Central memory CD8-positive, alpha-beta T cell (primary cell): ENCODE data around the gene IWS1.
"Not testable (repeated sequence)": the region's sequence is repeated elsewhere in the genome, so short reads cannot be mapped to it uniquely, and the experiment has no call there.

Experiments used
- ATAC-seq: fragments of 150-1000 bp; cut with Tn5 transposase; replicated peaks from 2 replicates; pipeline ENCODE4 v1.10.0; 2022; ENCODE audit warnings: mild to moderate bottlenecking, moderate FRiP score, moderate number of reproducible peaks; ENCODE audit not compliant: poor library complexity, severe bottlenecking; ENCODE audit errors: extremely low read depth
- DNase-seq, 2 donors: peaks; one replicate each; pipeline ENCODE4 v3.0.0; 2021; ENCODE audit warnings: low spot score in 2 of 2
- H3K27ac Mint-ChIP-seq: one replicate; pipeline ENCODE4 v1.8.0; 2022; ENCODE audit warnings: low read depth, mild to moderate bottlenecking, moderate library complexity, mixed read lengths
- H3K27me3 Mint-ChIP-seq: one replicate; pipeline ENCODE4 v1.8.0; 2022; ENCODE audit warnings: mixed read lengths
- H3K36me3 Mint-ChIP-seq: one replicate; pipeline ENCODE4 v1.8.0; 2022; ENCODE audit warnings: mild to moderate bottlenecking, moderate library complexity, mixed read lengths; ENCODE audit not compliant: insufficient read depth
- H3K4me1 Mint-ChIP-seq: one replicate; pipeline ENCODE4 v1.8.0; 2022; ENCODE audit warnings: mixed read lengths
- H3K4me3 Mint-ChIP-seq: one replicate; pipeline ENCODE4 v1.8.0; 2022; ENCODE audit warnings: mild to moderate bottlenecking, moderate library complexity, mixed read lengths
- H3K9me3 Mint-ChIP-seq: one replicate; pipeline ENCODE4 v1.8.0; 2022; ENCODE audit warnings: mixed read lengths

The IWS1 gene

DNA sequence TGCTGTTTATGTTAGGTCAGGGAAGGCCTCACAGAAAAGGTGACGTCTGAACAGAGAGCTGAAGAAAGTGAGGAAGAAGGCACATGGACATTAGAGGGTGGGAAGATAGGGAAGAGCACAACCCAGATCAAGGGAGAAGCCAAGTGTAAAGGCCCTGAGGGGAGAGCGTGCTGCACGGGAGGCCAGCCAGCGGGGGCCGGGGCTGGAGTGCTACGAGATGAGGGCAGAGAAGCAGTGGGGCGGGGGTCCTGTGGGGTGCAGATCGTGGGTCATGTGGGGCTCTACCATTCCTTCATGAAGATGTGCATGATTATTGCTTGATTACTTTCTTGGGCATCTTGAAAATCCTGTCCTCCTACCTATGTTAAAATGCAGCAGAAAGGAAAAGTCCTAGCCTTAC, 57.2 kb downstream of the IWS1 start:
- H3K27me3 Mint-ChIP-seq: no peaks in the 10 kb centered on the region
- ATAC-seq: no peak
- H3K4me1 Mint-ChIP-seq: no peaks in the 10 kb centered on the region
- no peak overlapping the region for H3K4me3 Mint-ChIP-seq
- H3K9me3 Mint-ChIP-seq: no peaks in the 10 kb centered on the region
- H3K36me3 Mint-ChIP-seq: peaks cover 4% of the 10 kb centered on the region
- no peak overlapping the region for H3K27ac Mint-ChIP-seq
- no peak for DNase-seq

DNA sequence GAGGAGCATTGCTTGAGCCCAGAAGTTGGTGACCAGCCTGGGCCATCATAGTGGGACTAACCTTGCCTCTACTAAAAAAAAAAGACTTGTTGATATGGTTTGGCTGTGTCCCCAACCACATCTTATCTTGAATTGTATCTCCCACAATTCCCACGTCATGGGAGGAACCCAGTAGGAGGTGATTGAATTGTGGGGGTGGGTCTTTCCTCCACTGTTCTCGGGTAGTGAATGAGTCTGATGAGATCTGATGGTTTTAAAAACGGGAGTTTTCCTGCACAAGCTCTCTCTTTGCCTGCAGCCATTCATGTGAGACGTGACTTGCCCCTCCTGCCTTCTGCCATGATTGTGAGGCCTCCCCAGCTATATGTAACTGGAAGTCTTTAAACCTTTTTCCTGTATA, 61.0 kb downstream of the IWS1 start:
- Mint-ChIP-seq H3K36me3 (peaks cover 6% of the 10 kb centered on the region), H3K27ac (no peak overlapping the region), H3K4me1 (no peaks in the 10 kb centered on the region), H3K9me3 (no peaks in the 10 kb centered on the region), H3K27me3 (no peaks in the 10 kb centered on the region), H3K4me3 (no peak overlapping the region)
- ATAC-seq (no peak), DNase-seq (no peak)

DNA sequence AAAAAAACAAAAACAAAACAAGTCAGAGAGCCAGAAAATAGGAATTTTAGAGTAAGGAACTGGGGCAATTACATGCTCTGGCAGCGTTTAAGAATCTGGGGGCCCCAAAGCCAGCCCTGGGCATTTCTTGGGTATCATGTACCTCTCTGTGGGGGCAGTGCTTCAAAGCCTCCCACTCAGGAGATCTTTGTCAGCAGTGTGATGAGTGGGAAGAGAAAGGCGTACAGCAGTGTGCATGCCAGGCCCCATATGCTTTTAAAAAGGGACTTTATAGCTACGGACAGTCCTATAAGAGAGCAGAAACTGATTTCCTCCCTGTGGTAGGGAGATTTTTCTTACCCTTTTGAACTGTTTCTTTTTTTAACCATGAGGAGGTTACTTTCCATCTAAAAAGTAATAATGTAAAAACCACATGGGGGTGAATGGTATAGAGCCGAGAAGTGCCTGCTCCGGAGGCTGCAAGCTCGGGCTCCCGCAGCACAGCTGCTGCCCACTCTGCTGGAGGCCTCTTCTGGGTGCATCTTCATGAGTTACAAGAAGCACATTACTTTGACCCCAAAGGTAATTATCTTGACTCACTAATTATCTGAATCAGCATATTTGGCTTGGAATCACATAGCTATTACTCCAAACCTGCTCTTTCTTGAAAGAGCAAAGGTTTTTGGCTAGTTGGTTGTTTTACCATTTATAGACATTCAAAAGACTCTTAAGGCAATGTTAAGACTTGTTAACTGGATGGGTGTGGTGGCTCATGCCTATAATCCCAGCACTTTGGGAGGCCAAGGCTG, 61.6 kb downstream of the IWS1 start:
- Mint-ChIP-seq H3K4me3 (no peak overlapping the region), H3K27me3 (no peaks in the 10 kb centered on the region), H3K9me3 (no peaks in the 10 kb centered on the region), H3K36me3 (peaks cover 6% of the 10 kb centered on the region), H3K27ac (no peak overlapping the region), H3K4me1 (no peaks in the 10 kb centered on the region)
- DNase-seq (no peak), ATAC-seq (no peak)

DNA sequence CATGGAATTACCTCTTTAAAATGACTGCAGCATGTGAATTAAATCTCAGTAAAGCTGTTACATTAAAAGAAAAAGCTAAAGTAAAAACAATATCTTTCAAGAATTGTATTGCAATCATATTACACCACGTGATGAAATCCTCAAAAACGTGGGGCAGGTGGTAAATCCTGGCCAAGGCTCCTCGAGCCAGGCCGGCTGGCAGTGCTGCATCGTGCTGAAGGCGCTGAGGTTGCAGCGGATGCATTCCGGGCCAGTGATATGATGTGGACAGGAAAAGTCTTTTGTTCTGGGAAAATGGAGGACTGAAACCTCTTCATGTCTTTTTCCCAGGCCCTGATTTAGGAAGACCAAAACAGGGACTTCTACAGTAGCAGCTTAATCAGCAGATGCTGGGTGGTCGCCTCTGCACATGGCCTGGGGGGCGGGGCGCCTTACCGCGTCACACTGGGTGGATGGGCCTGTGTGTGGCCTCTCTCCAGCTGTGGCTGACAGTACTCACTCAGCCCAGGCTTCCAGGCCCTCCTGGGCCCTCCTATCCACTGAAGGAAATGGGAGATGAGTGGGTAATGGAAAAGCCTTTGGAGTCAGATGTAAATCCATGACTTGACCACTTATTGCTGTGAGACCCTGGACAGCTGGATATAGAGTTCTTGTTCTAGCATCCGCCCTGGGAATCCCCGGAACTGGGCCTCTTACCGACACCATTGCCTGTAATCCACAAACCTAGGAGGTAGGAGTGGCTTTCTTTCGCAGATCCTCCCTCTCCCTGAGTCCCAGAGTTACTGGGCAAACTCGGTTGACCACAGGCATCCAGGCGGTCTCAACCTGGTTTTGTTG, 62.9 kb downstream of the IWS1 start:
- no peak overlapping the region for H3K27ac Mint-ChIP-seq
- no peak overlapping the region for H3K4me3 Mint-ChIP-seq
- no peaks in the 10 kb centered on the region for H3K27me3 Mint-ChIP-seq
- no peaks in the 10 kb centered on the region for H3K4me1 Mint-ChIP-seq
- ATAC-seq (no peak), DNase-seq (no peak)
- no peaks in the 10 kb centered on the region for H3K9me3 Mint-ChIP-seq
- H3K36me3 Mint-ChIP-seq: peaks cover 1% of the 10 kb centered on the region

DNA sequence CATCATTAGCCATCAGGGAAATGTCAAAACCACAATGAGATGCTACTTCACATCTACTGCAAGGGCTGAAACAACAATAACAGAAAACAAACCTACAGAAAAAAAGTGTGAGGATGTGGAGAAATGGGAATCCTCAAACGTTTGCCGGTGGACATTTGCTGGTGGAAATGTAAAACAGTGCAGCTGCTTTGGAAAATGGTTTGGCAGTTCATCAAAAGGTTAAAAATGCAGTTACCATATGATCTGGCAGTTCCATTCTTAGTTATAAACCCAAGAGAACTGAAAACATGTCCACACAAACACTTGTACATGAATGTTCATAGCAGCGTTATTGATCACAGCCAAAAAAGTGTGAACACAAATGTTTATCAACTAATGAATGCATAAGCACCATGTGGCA, 63.8 kb downstream of the IWS1 start:
- Mint-ChIP-seq H3K36me3 (peaks cover 1% of the 10 kb centered on the region), H3K4me3 (no peak overlapping the region), H3K9me3 (no peaks in the 10 kb centered on the region), H3K27me3 (no peaks in the 10 kb centered on the region), H3K27ac (no peak overlapping the region), H3K4me1 (no peaks in the 10 kb centered on the region)
- ATAC-seq (no peak), DNase-seq (no peak)

DNA sequence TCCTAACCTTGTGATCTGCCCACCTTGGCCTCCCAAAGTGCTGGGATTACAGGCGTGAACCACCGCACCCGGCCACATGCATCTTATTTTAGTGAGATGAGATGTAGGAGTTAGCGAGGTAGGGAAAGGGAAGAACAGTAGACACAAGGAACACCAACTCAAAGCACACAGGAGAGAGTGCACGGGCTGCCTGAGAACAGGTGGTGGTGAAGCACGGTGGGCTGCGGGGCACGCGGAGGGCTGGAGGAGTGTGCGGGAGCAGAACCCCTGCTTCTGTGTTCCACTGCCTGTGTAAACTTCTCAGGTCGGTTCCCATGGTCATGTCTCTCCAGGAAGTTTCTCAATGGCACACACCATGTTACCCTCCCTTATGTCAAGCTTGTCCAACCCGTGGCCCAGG, 69.3 kb downstream of the IWS1 start:
- H3K4me1 Mint-ChIP-seq: peaks cover 11% of the 10 kb centered on the region
- no peak overlapping the region for H3K27ac Mint-ChIP-seq
- no peak overlapping the region for H3K4me3 Mint-ChIP-seq
- peaks cover 8% of the 10 kb centered on the region for H3K36me3 Mint-ChIP-seq
- ATAC-seq (no peak), DNase-seq (no peak)
- no peaks in the 10 kb centered on the region for H3K9me3 Mint-ChIP-seq
- no peaks in the 10 kb centered on the region for H3K27me3 Mint-ChIP-seq

- peak; percentile 76 for ATAC-seq
- H3K4me3 Mint-ChIP-seq: no peak overlapping the region
- peaks cover 9% of the 10 kb centered on the region for H3K36me3 Mint-ChIP-seq
- peaks cover 11% of the 10 kb centered on the region for H3K4me1 Mint-ChIP-seq
- no peak for DNase-seq
- peak overlapping the region; percentile 8 for H3K27ac Mint-ChIP-seq
- H3K27me3 Mint-ChIP-seq: no peaks in the 10 kb centered on the region
- H3K9me3 Mint-ChIP-seq: no peaks in the 10 kb centered on the region
Measured at GRCh38 chr2:127455566-127456493, 70.5 kb downstream of the IWS1 start.

DNA sequence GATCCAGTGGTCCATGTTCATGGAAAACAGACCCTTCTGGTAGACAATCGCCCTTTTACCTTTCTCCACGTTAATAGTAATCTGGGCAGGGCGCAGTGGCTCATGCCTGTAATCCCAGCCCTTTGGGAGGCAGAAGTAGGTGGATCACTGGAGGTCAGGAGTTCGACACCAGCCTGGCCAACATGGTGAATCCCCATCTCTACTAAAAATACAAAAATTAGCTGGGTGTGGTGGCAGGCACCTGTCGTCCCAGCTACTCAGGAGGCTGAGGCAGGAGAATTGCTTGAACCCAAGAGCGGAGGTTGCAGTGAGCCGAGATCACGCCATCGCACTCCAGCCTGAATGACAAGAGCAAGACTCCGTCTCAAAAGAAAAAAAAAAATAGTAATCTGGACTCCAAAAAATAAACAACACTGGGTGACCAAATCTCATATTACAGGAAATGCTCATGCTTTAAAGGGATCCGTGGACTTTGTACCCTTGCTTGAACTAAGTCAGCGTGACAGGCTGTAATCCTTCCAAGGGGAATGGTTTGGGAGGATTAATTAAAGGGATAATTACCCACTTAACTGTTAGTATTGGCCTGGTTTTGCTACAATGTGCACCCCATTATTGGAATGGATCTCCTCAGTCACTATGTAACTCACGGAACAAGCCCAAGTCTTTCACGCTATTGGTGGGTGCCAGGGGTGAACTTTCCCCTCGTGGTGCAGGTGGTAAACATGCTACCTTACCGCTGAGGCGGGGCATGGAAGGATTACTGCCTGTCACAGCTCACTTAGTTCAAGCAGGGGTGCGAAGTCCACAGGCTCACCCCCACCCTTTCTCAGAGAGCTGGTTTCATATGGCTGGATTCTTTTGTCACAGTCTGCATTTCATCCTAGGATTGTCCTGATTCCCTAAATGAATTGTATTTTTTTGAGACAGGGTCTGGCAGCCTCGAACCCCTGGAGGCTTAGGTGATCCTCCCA, 71.4 kb downstream of the IWS1 start:
- H3K27me3 Mint-ChIP-seq: no peaks in the 10 kb centered on the region
- H3K4me1 Mint-ChIP-seq: peaks cover 11% of the 10 kb centered on the region
- H3K36me3 Mint-ChIP-seq: peaks cover 9% of the 10 kb centered on the region
- ATAC-seq: no peak
- no peak overlapping the region for H3K4me3 Mint-ChIP-seq
- H3K27ac Mint-ChIP-seq: no peak overlapping the region
- no peaks in the 10 kb centered on the region for H3K9me3 Mint-ChIP-seq
- no peak for DNase-seq

- Mint-ChIP-seq H3K36me3 (peaks cover 9% of the 10 kb centered on the region), H3K4me3 (no peak overlapping the region), H3K27ac (no peak overlapping the region), H3K4me1 (peaks cover 11% of the 10 kb centered on the region), H3K27me3 (no peaks in the 10 kb centered on the region), H3K9me3 (no peaks in the 10 kb centered on the region)
- DNase-seq: no peak
- no peak for ATAC-seq
Measured at GRCh38 chr2:127453392-127454171, 72.7 kb downstream of the IWS1 start.

GRCh38 chr2:127453013-127453391, 73.3 kb downstream of the IWS1 start:
- ATAC-seq (no peak), DNase-seq (no peak)
- Mint-ChIP-seq H3K27me3 (no peaks in the 10 kb centered on the region), H3K4me3 (no peak overlapping the region), H3K9me3 (no peaks in the 10 kb centered on the region), H3K27ac (no peak overlapping the region), H3K4me1 (peaks cover 11% of the 10 kb centered on the region), H3K36me3 (peaks cover 9% of the 10 kb centered on the region)

- H3K4me3 Mint-ChIP-seq, ATAC-seq, H3K36me3 Mint-ChIP-seq, H3K27me3 Mint-ChIP-seq, DNase-seq, H3K27ac Mint-ChIP-seq, H3K9me3 Mint-ChIP-seq: not testable (repeated sequence)
- peaks cover 11% of the 10 kb centered on the region for H3K4me1 Mint-ChIP-seq
Measured at GRCh38 chr2:127452423-127452822, 73.9 kb downstream of the IWS1 start.
